Keratinocyte (primary cell): ENCODE results near the gene KHSRP. TPM values are rescaled to one million over a fixed set of nuclear protein-coding genes. Genes with fewer than 3 reads are reported as not detected.

Experiments
- DNase-seq: peaks from one replicate; pipeline ENCODE4 v3.0.0-alpha.2; 2011; ENCODE audit warnings: low read depth, missing footprints, low spot score
- FAIRE-seq: peaks from 2 replicates; lab custom pipeline; 2011; peaks lifted over from hg19 to GRCh38; lab: Jason Lieb, UNC
- H2AFZ ChIP-seq: 2 replicates; pipeline ENCODE4 v1.6.0; 2012; ENCODE audit warnings: low read length, control low read depth, inconsistent platforms; ENCODE audit not compliant: control insufficient read depth
- H3K27ac ChIP-seq: 2 replicates; pipeline ENCODE4 v1.5.1; 2011; ENCODE audit warnings: low read length; ENCODE audit not compliant: control insufficient read depth, insufficient read depth
- H3K27me3 ChIP-seq: 3 replicates; pipeline ENCODE4 v1.6.0; 2011; ENCODE audit warnings: low read length; ENCODE audit not compliant: control insufficient read depth, insufficient read depth; ENCODE audit errors: extremely low read depth
- H3K36me3 ChIP-seq, 2 experiments: 2 replicates in 1 of 2; 3 replicates in 1 of 2; pipeline ENCODE4 v1.5.1; 2011; ENCODE audit warnings: low read length in 2 of 2, mild to moderate bottlenecking in 1 of 2; ENCODE audit not compliant: control insufficient read depth in 2 of 2, insufficient read depth in 2 of 2; ENCODE audit errors: extremely low read depth in 1 of 2
- H3K4me1 ChIP-seq: 3 replicates; pipeline ENCODE4 v1.5.1; 2011; ENCODE audit warnings: low read length; ENCODE audit not compliant: control insufficient read depth, insufficient read depth; ENCODE audit errors: extremely low read depth
- H3K4me2 ChIP-seq: 3 replicates; pipeline ENCODE4 v1.6.0; 2011; ENCODE audit warnings: low read depth, low read length; ENCODE audit not compliant: control insufficient read depth, insufficient read depth; ENCODE audit errors: extremely low read depth
- H3K4me3 ChIP-seq, 3 experiments: fragments of 200-600 bp in 1 of 3; sonication (generic) in 1 of 3; 2 replicates in 2 of 3; 3 replicates in 1 of 3; pipeline ENCODE4 v1.5.1; 2011 to 2016; ENCODE audit warnings: low read length in 3 of 3, mild to moderate bottlenecking in 3 of 3, control low read depth in 2 of 3, inconsistent platforms in 1 of 3, low read depth in 1 of 3, mixed read lengths in 1 of 3, mixed run types in 1 of 3, moderate library complexity in 1 of 3; ENCODE audit not compliant: control insufficient read depth in 2 of 3, insufficient read depth in 2 of 3; ENCODE audit errors: extremely low read depth in 1 of 3
- H3K79me2 ChIP-seq: 2 replicates; pipeline ENCODE4 v1.6.0; 2012; ENCODE audit warnings: low read length; ENCODE audit not compliant: control insufficient read depth, insufficient read depth
- H3K9ac ChIP-seq: 3 replicates; pipeline ENCODE4 v1.6.0; 2011; ENCODE audit warnings: low read length; ENCODE audit not compliant: control insufficient read depth, insufficient read depth; ENCODE audit errors: extremely low read depth
- H3K9me1 ChIP-seq: 3 replicates; pipeline ENCODE4 v1.6.0; 2011; ENCODE audit warnings: low read length; ENCODE audit not compliant: control insufficient read depth, insufficient read depth; ENCODE audit errors: extremely low read depth
- H3K9me3 ChIP-seq: 2 replicates; pipeline ENCODE4 v1.5.1; 2012; ENCODE audit warnings: low read depth, low read length; ENCODE audit not compliant: control insufficient read depth
- H4K20me1 ChIP-seq: 3 replicates; pipeline ENCODE4 v1.6.0; 2011; ENCODE audit warnings: low read length; ENCODE audit not compliant: control insufficient read depth, insufficient read depth; ENCODE audit errors: extremely low read depth
- CTCF ChIP-seq, 3 experiments: IDR thresholded peaks in 1 of 3; conservative IDR thresholded peaks in 1 of 3; optimal IDR thresholded peaks in 1 of 3; 2 replicates in 2 of 3; 3 replicates in 1 of 3; pipeline versions ENCODE3 to v1.5.1; 2011; ENCODE audit warnings: low read length in 3 of 3, mild to moderate bottlenecking in 3 of 3, moderate library complexity in 2 of 3, control low read depth in 1 of 3, inconsistent platforms in 1 of 3; ENCODE audit not compliant: insufficient read depth in 2 of 3; ENCODE audit errors: extremely low read depth in 1 of 3
- EZH2 ChIP-seq: IDR thresholded peaks from one replicate; pipeline ENCODE4 v1.6.1; 2012; ENCODE audit warnings: inconsistent platforms, mild to moderate bottlenecking, low read length, moderate library complexity
- dilution Hi-C: fragments of 300-500 bp; cut with MboI; formaldehyde crosslinking; loops from one replicate; pipeline ENCODE4 v1.7.0; 2020; ENCODE audit warnings: low sequenced_read_pairs; ENCODE audit not compliant: extremely low pct_ligation_motif_present
- polyA plus RNA-seq, 5 experiments: library from polyadenylated mRNA; depleted of rRNA in 3 of 5; stranded (reverse) in 3 of 5; stranded (forward) in 1 of 5; unstranded in 1 of 5; fragments of >200 nt; gene quantifications; 1 replicate in 1 of 5; 2 replicates in 3 of 5; 3 replicates in 1 of 5; pipeline versions ENCODE4 v1.2.1 to v1.2.3, GENCODE V29; 2011 to 2012; ENCODE audit warnings: missing spikeins in 2 of 5, low read depth in 1 of 5, low replicate concordance in 1 of 5

KHSRP gene
- polyA plus RNA-seq, 1 donor (not counting 4 experiments of a cell fraction or from before 2014, with no cell fraction given): 56.6 TPM

GRCh38 chr19:6470173-6470572 lies 45.6 kb upstream of the KHSRP start:
- FAIRE-seq (no peak), DNase-seq (no peak)
- TF ChIP-seq CTCF (optimal IDR thresholded peaks at IDR 0.05 in 1 of 3, IDR thresholded peaks at IDR 0.05 in 1 of 3, conservative IDR thresholded peaks at IDR 0.05 in 1 of 3; ENCODE audit: extremely low read depth in 1 of 3, insufficient read depth in 2 of 3, low read length in 3 of 3): no peak
- TF ChIP-seq EZH2: no peak
- no peak overlapping the region for H3K4me3 ChIP-seq
- no peak overlapping the region for H3K9ac ChIP-seq
- H3K36me3 ChIP-seq: peaks cover 0 to 6% of the 10 kb centered on the region in 2 experiments
- no peaks in the 10 kb centered on the region for H3K9me3 ChIP-seq
- H3K9me1 ChIP-seq: no peaks in the 10 kb centered on the region
- no peak overlapping the region for H3K27ac ChIP-seq
- H4K20me1 ChIP-seq: no peaks in the 10 kb centered on the region
- no peaks in the 10 kb centered on the region for H3K4me1 ChIP-seq
- H3K4me2 ChIP-seq: no peak overlapping the region
- peaks cover 2% of the 10 kb centered on the region for H3K27me3 ChIP-seq
- dilution Hi-C loops: no loop called here
- H3K79me2 ChIP-seq: no peaks in the 10 kb centered on the region
- H2AFZ ChIP-seq: no peak overlapping the region

- no peaks in the 10 kb centered on the region for H3K9me1 ChIP-seq
- no peak overlapping the region for H2AFZ ChIP-seq
- H4K20me1 ChIP-seq: no peaks in the 10 kb centered on the region
- no peaks in the 10 kb centered on the region for H3K79me2 ChIP-seq
- H3K4me2 ChIP-seq: no peak overlapping the region
- dilution Hi-C loops: no loop called here
- H3K36me3 ChIP-seq: peaks cover 0 to 6% of the 10 kb centered on the region in 2 experiments
- H3K4me3 ChIP-seq: no peak overlapping the region
- H3K27ac ChIP-seq: no peak overlapping the region
- TF ChIP-seq CTCF (optimal IDR thresholded peaks at IDR 0.05 in 1 of 3, IDR thresholded peaks at IDR 0.05 in 1 of 3, conservative IDR thresholded peaks at IDR 0.05 in 1 of 3; ENCODE audit: extremely low read depth in 1 of 3, insufficient read depth in 2 of 3, low read length in 3 of 3): no peak
- TF ChIP-seq EZH2: no peak
- no peaks in the 10 kb centered on the region for H3K27me3 ChIP-seq
- peaks cover 5% of the 10 kb centered on the region for H3K4me1 ChIP-seq
- FAIRE-seq: no peak
- no peaks in the 10 kb centered on the region for H3K9me3 ChIP-seq
- no peak for DNase-seq
- no peak overlapping the region for H3K9ac ChIP-seq
Measured at GRCh38 chr19:6467384-6467783, 42.8 kb upstream of the KHSRP start.
